ENCODE results near the gene LRRC25. TPM values are rescaled to one million over a fixed set of nuclear protein-coding genes. Genes with fewer than 3 reads are reported as not detected.
A peak's percentile ranks its signal among the peaks of the same experiment; 100 is the strongest.

LRRC25 gene
- total RNA-seq, 2 experiments from 2014 or later, result 0.98 to 4.1 TPM

DNA sequence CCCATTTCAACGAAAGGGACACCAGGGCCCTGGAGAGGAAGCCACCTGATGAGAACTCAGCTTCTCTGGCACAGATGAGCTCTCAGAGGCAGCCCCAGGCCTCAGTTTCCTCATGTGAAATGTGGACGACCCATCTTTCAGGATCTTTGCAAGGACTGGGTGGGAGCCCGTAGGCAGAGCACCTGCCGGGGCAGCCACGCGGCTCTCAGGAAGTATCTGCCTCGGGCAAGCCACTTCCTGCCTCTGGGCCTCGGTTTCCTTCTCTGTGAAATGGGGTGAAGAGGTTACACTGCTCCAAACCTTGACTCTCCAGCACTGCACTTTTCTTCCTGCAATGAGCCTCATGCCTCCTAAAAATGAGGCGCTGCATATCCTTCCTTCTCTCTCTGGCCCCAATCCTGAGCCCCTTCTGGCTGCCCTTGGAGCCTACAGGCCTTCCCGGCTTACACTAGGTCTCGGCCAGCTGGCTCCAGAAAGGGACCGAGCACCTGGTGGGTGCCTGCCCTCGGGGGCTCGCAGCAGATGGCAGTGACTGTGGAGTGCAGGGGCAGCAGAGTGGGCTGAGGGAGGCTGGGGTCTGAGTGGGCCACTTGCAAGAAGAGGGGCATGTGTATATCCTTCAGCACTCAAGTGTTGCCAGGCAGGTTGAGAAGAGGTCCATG is 25.2 kb upstream of the LRRC25 start:
- peak overlapping the region; percentile 71 for H3K4me2 ChIP-seq (ENCODE audit: low read length)
- no peaks in the 10 kb centered on the region for H3K9me3 ChIP-seq (ENCODE audit: low read length)
- TF ChIP-seq EZH2phosphoT487 (IDR thresholded peaks at IDR 0.05; ENCODE audit: borderline replicate concordance, low read depth, low read length), result no peak
- TF ChIP-seq, protein P1, sequence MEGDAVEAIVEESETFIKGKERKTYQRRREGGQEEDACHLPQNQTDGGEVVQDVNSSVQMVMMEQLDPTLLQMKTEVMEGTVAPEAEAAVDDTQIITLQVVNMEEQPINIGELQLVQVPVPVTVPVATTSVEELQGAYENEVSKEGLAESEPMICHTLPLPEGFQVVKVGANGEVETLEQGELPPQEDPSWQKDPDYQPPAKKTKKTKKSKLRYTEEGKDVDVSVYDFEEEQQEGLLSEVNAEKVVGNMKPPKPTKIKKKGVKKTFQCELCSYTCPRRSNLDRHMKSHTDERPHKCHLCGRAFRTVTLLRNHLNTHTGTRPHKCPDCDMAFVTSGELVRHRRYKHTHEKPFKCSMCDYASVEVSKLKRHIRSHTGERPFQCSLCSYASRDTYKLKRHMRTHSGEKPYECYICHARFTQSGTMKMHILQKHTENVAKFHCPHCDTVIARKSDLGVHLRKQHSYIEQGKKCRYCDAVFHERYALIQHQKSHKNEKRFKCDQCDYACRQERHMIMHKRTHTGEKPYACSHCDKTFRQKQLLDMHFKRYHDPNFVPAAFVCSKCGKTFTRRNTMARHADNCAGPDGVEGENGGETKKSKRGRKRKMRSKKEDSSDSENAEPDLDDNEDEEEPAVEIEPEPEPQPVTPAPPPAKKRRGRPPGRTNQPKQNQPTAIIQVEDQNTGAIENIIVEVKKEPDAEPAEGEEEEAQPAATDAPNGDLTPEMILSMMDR (conservative IDR thresholded peaks at IDR 0.05; ENCODE audit: low read length), result no peak
- peak overlapping the region; percentile 33 for H3K4me3 ChIP-seq (ENCODE audit: low read depth, low read length, poor library complexity, severe bottlenecking)
- ChIA-PET POLR2A (no interaction called here), CTCF (ENCODE audit: unreplicated experiment) (interaction anchor here (0.6 to 1.1 kb wide), 3 partner anchors 26 to 55 kb away, joined by 3 to 8 read pairs (median 3); no protein-coding TSS in a partner anchor)
- H3K79me2 ChIP-seq (ENCODE audit: insufficient read depth, low read depth, low read length), result peaks cover 19% of the 10 kb centered on the region; the same call in 1 of the 2 replicates
- H4K20me1 ChIP-seq (ENCODE audit: insufficient read depth, low read length), result no peaks in the 10 kb centered on the region; the same call in 1 of the 2 replicates
- peak; percentile 61 for DNase-seq (ENCODE audit: low spot score)
- H3K27ac ChIP-seq (ENCODE audit: low read depth, low read length, poor library complexity, severe bottlenecking), result peak overlapping the region; percentile 56
- intact Hi-C loops (cut with micrococcal nuclease; ENCODE audit: unreplicated experiment), result loop anchor here (10.0 kb wide), 1 partner anchor 412 kb away; the partner anchor contains the start of gene UPF1
- H2AFZ ChIP-seq (ENCODE audit: low read length), result no peak overlapping the region
- no peaks in the 10 kb centered on the region for H3K36me3 ChIP-seq (ENCODE audit: insufficient read depth, low read length)
- H3K9me2 ChIP-seq (ENCODE audit: insufficient read depth, low read length), result no peaks in the 10 kb centered on the region
- no TSS peak for BruUV-seq (replicated peaks)
- peaks cover 77% of the 10 kb centered on the region for H3K4me1 ChIP-seq (ENCODE audit: insufficient read depth, low read length, poor library complexity, severe bottlenecking)

DNA sequence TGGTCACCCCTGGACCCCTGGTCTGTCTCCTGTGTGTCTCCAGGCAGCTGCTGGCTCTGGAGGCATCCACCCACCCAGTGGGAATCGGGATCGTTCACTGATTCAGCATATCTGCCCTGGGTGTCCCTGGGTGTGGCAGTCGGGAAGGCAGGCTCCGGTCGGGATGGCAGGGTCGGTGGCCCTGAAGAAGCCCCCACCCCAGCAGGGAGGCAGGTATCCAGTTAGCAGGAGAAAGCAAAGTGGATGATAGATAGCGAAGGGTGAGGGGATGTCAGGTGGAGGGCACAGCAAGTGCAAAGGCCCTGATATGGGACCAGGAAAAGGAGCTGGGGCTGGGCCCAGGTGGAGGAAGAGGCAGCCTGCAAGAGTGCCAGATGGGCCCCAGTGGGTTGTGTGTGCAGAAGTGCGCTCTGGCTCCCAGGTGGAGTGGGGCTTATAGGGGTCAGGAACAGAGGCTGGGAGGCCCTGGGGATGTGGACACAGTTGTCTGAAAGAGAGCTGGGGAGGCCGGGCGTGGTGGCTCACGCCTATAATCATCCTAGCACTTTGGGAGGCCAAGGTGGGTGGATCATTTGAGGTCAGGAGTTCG is 24.0 kb upstream of the LRRC25 start:
- Histone ChIP-seq H2AFZ (ENCODE audit: low read length) (no peak overlapping the region), H3K79me2 (ENCODE audit: insufficient read depth, low read depth, low read length) (peaks cover 19% of the 10 kb centered on the region; the same call in 1 of the 2 replicates), H4K20me1 (ENCODE audit: insufficient read depth, low read length) (no peaks in the 10 kb centered on the region; the same call in 1 of the 2 replicates), H3K4me2 (ENCODE audit: low read length) (peak overlapping the region; percentile 71), H3K36me3 (ENCODE audit: insufficient read depth, low read length) (no peaks in the 10 kb centered on the region), H3K4me3 (ENCODE audit: low read depth, low read length, poor library complexity, severe bottlenecking) (peak overlapping the region; percentile 76), H3K9me2 (ENCODE audit: insufficient read depth, low read length) (no peaks in the 10 kb centered on the region), H3K9me3 (ENCODE audit: low read length) (no peaks in the 10 kb centered on the region), H3K4me1 (ENCODE audit: insufficient read depth, low read length, poor library complexity, severe bottlenecking) (peaks cover 89% of the 10 kb centered on the region), H3K27ac (ENCODE audit: low read depth, low read length, poor library complexity, severe bottlenecking) (peak overlapping the region; percentile 56)
- TF ChIP-seq, protein P1 (conservative IDR thresholded peaks at IDR 0.05; ENCODE audit: low read length), result no peak
- TF ChIP-seq EZH2phosphoT487 (IDR thresholded peaks at IDR 0.05; ENCODE audit: borderline replicate concordance, low read depth, low read length), result no peak
- ChIA-PET CTCF (ENCODE audit: unreplicated experiment) (interaction anchor here (1.1 kb wide), 1 partner anchor 27 kb away, joined by 3 read pairs; no protein-coding TSS in a partner anchor), POLR2A (interaction anchor here (1.2 kb wide), 1 partner anchor 10 kb away, joined by 4 read pairs; no protein-coding TSS in a partner anchor)
- no peak for DNase-seq (ENCODE audit: low spot score)
- BruUV-seq (replicated peaks), result no TSS peak
- intact Hi-C loops (cut with micrococcal nuclease; ENCODE audit: unreplicated experiment), result loop anchor here (10.0 kb wide), 1 partner anchor 413 kb away; the partner anchor contains the start of gene UPF1

Data from OCI-LY7 (cell line).